ENCODE measurements around the gene C22orf23.

C22orf23 gene

GRCh38 chr22:37923927-37924326 is 29.5 kb downstream of the C22orf23 start:
- CTCF ChIA-PET = interaction anchor here (1.6 kb wide), 1 partner anchor 10 kb away, joined by 4 read pairs; no protein-coding TSS in a partner anchor
- no peak for DNase-seq (ENCODE audit: extremely low spot score)
- POLR2A ChIA-PET = no interaction called here

DNA sequence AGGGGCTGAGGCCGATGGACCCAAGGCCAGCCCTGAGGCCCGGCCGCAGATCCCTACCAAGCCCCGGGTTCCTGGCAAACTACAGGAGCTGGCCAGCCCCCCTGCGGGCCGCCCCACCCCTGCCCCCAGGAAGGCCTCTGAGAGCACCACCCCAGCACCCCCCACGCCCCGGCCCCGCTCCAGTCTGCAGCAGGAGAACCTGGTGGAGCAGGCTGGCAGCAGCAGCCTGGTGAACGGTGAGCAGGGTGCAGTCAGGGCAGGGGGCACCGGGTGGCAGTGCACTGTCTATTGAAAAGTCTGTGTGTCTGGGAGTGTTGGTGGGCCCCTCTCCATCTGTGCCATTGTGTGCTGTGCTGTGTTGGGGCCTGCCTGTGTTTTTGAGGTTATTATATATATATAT is 31.2 kb downstream of the C22orf23 start:
- TF ChIP-seq CTCF (IDR thresholded peaks at IDR 0.05; ENCODE audit: control extremely low read depth, extremely low read depth, low read depth, missing control alignments) = no peak
- ChIA-PET POLR2A (no interaction called here), CTCF (no interaction called here)
- DNase-seq (ENCODE audit: extremely low spot score) = no peak

More at GRCh38 chr22:37923927-37924326, 29.5 kb downstream of the C22orf23 start:
- no peak for TF ChIP-seq CTCF (IDR thresholded peaks at IDR 0.05; ENCODE audit: control extremely low read depth, extremely low read depth, low read depth, missing control alignments)

- DNase-seq (ENCODE audit: extremely low spot score) = no peak
- ChIA-PET CTCF (interaction anchor here (1.4 to 1.6 kb wide), 2 partner anchors 13 to 30 kb away, joined by 3 to 4 read pairs; no protein-coding TSS in a partner anchor), POLR2A (no interaction called here)
- TF ChIP-seq CTCF (IDR thresholded peaks at IDR 0.05; ENCODE audit: control extremely low read depth, extremely low read depth, low read depth, missing control alignments) = no peak
Measured at GRCh38 chr22:37920126-37920525, 33.3 kb downstream of the C22orf23 start.

GRCh38 chr22:37918580-37919270 is 34.7 kb downstream of the C22orf23 start:
- TF ChIP-seq CTCF (IDR thresholded peaks at IDR 0.05; ENCODE audit: control extremely low read depth, extremely low read depth, low read depth, missing control alignments) = no peak
- CTCF ChIA-PET = interaction anchor here (1.4 to 1.6 kb wide), 2 partner anchors 12 to 14 kb away, joined by 3 to 4 read pairs; partner anchors contain the start of gene MICALL1
- POLR2A ChIA-PET = interaction anchor here (0.7 to 1.3 kb wide), 2 partner anchors 12 to 673 kb away, joined by 3 to 7 read pairs; no protein-coding TSS in a partner anchor
- no peak for DNase-seq (ENCODE audit: extremely low spot score)

DNA sequence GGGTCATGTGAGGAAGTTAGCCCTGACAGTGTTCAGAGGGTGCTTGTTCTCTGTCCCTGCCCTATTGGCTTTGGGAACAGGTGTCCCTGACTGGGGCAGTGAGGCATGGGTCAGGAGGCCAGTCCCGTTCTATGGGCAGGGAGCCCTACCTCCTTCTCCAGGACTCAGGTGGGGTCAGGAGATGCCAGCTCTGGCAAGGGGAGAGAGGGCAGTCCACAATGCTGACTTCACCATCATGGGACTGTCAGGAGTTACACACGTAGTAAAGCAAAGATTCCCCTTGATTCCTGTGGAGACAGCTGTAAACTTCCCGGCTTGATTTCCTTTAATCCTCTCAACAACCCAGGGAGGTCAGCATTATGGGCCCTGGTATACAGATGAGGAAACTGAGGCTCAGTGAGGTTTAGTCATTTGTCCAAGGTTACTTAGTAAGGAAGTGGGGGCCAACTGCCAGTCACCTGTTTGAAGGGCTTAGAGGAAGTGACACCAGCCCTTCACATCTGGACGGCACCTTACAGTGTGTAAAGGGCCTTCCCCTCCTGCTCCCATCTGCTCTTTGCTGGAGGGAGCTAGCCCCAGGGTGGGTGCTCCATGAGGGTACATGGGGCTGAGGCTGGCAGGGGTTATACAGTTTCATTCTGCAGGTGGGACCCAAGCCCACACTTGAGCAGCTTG is 35.4 kb downstream of the C22orf23 start:
- ChIA-PET POLR2A (interaction anchor here (1.3 kb wide), 1 partner anchor 13 kb away, joined by 3 read pairs; no protein-coding TSS in a partner anchor), CTCF (interaction anchor here (1.0 to 1.4 kb wide), 3 partner anchors 12 to 99 kb away, joined by 3 read pairs; partner anchors contain the start of gene MICALL1)
- no peak for DNase-seq (ENCODE audit: extremely low spot score)
- no peak for TF ChIP-seq CTCF (IDR thresholded peaks at IDR 0.05; ENCODE audit: control extremely low read depth, extremely low read depth, low read depth, missing control alignments)

GRCh38 chr22:37916311-37916710 is 37.1 kb downstream of the C22orf23 start:
- no peak for TF ChIP-seq CTCF (IDR thresholded peaks at IDR 0.05; ENCODE audit: control extremely low read depth, extremely low read depth, low read depth, missing control alignments)
- DNase-seq (ENCODE audit: extremely low spot score) = no peak
- ChIA-PET POLR2A (no interaction called here), CTCF (interaction anchor here (1.4 kb wide), 1 partner anchor 50 kb away, joined by 3 read pairs; no protein-coding TSS in a partner anchor)
